Bronchial epithelial cell (primary cell): ENCODE results near the gene SLC39A2. TPM values are rescaled to one million over a fixed set of nuclear protein-coding genes. Genes with fewer than 3 reads are reported as not detected.

Experiments used
- DNase-seq: peaks from one replicate; pipeline ENCODE4 v3.0.0-alpha.2; 2010; ENCODE audit warnings: low read depth
- FAIRE-seq: peaks from 2 replicates; lab custom pipeline; 2011; peaks lifted over from hg19 to GRCh38; lab: Jason Lieb, UNC
- H3K27me3 ChIP-seq: 2 replicates; pipeline ENCODE4 v1.5.1; 2011; ENCODE audit warnings: low read length; ENCODE audit not compliant: control insufficient read depth, insufficient read depth
- H3K36me3 ChIP-seq: 2 replicates; pipeline ENCODE4 v1.5.1; 2011; ENCODE audit warnings: low read length; ENCODE audit not compliant: control insufficient read depth, insufficient read depth
- H3K4me3 ChIP-seq: 2 replicates; pipeline ENCODE4 v1.5.1; 2011; ENCODE audit warnings: mild to moderate bottlenecking, low read depth, low read length, control low read depth
- CTCF ChIP-seq: IDR thresholded peaks from 2 replicates; pipeline ENCODE4 v1.5.1; 2011; ENCODE audit warnings: mild to moderate bottlenecking, moderate library complexity, low read length, control low read depth, inconsistent platforms; ENCODE audit not compliant: insufficient read depth, severe bottlenecking
- total RNA-seq: library from RNA; depleted of rRNA; stranded (reverse); fragments of >200 nt; gene quantifications from 2 replicates; pipeline ENCODE4 v1.2.1, GENCODE V29; 2014

The SLC39A2 gene
- total RNA-seq, 1 donor from 2014 or later, result under 0.01 TPM

GRCh38 chr14:21026274-21026987 lies 27.3 kb downstream of the SLC39A2 start:
- no peak for DNase-seq
- FAIRE-seq, result no peak
- Histone ChIP-seq H3K36me3 (no peaks in the 10 kb centered on the region), H3K27me3 (peaks cover 18% of the 10 kb centered on the region), H3K4me3 (no peak overlapping the region)
- no peak for TF ChIP-seq CTCF

GRCh38 chr14:21026988-21027315 lies 27.9 kb downstream of the SLC39A2 start:
- TF ChIP-seq CTCF, result no peak
- H3K27me3 ChIP-seq, result peaks cover 18% of the 10 kb centered on the region
- H3K36me3 ChIP-seq, result no peaks in the 10 kb centered on the region
- H3K4me3 ChIP-seq, result no peak overlapping the region
- FAIRE-seq (no peak), DNase-seq (no peak)

GRCh38 chr14:21029917-21030316 lies 30.8 kb downstream of the SLC39A2 start, which contains the start of gene TPPP2:
TPPP2 (plus strand) TSS chr14:21030217; CDS start chr14:21030582, 365 bp downstream.
- no peak within 1 kb of the TSS for H3K4me3 ChIP-seq
- H3K27me3 ChIP-seq, result peaks cover 2% of the 10 kb centered on the region
- peak; percentile 64 for FAIRE-seq
- no peak for DNase-seq
- H3K36me3 ChIP-seq, result no peaks in the 10 kb centered on the region
- no peak for TF ChIP-seq CTCF

- no peak for TF ChIP-seq CTCF
- Histone ChIP-seq H3K27me3 (peaks cover 2% of the 10 kb centered on the region), H3K36me3 (no peaks in the 10 kb centered on the region), H3K4me3 (no peak overlapping the region)
- FAIRE-seq, result peak; percentile 43
- DNase-seq, result no peak
Measured at GRCh38 chr14:21030531-21030930, 31.4 kb downstream of the SLC39A2 start.

- Histone ChIP-seq H3K4me3 (no peak overlapping the region), H3K27me3 (peaks cover 2% of the 10 kb centered on the region), H3K36me3 (no peaks in the 10 kb centered on the region)
- TF ChIP-seq CTCF, result no peak
- FAIRE-seq, result no peak
- DNase-seq, result no peak
Measured at GRCh38 chr14:21032326-21033132, 33.4 kb downstream of the SLC39A2 start.
